K562 (cell line): ENCODE results near the gene PGP. TPM values are rescaled to one million over a fixed set of nuclear protein-coding genes. Genes with fewer than 3 reads are reported as not detected.

Experiments
- ATAC-seq: fragments of 200-7000 bp; cut with Tn5 transposase; 3 replicates; pipeline ENCODE4 v1.9.1; 2020; ENCODE audit warnings: moderate library complexity
- BruUV-seq: library from RNA; stranded (reverse); fragments of 400-500 nt; replicated peaks from 2 replicates; lab custom pipeline; 2021; lab: Mats Ljungman, UMichigan
- CTCF ChIA-PET: fragments of 300-600 bp; formaldehyde crosslinking; extraction: SDS; loops from one replicate; lab custom pipeline; 2021; ENCODE audit warnings: low intra/inter-chr PET ratio; lab: Yijun Ruan, JAX
- POLR2A ChIA-PET: fragments of 300-600, 350-650 bp; sonication (Branson Sonifier 250); formaldehyde crosslinking; extraction: SDS; loops from one replicate; lab custom pipeline; 2021; ENCODE audit warnings: antibody characterized with exemption, inconsistent platforms; lab: Yijun Ruan, JAX
- DNase-seq, 4 experiments: peaks; one replicate each; pipeline versions ENCODE4 v3.0.0 to v3.0.0-alpha.2; 2011 to 2018; ENCODE audit warnings: low spot score in 3 of 4, mixed read lengths in 3 of 4; ENCODE audit errors: extremely low read depth in 1 of 4
- FAIRE-seq: peaks from 2 replicates; lab custom pipeline; 2011; peaks lifted over from hg19 to GRCh38; lab: Jason Lieb, UNC
- H2AFZ ChIP-seq: 2 replicates; pipeline ENCODE4 v1.6.0; 2011; ENCODE audit warnings: low read depth, low read length, control low read depth, inconsistent platforms
- H3K27ac ChIP-seq: fragments of 200-600 bp; 3 replicates; pipeline ENCODE4 v1.8.0; 2011; ENCODE audit warnings: low read depth, mild to moderate bottlenecking, control low read depth, inconsistent platforms, low read length, moderate library complexity, mixed read lengths; ENCODE audit errors: extremely low read depth
- H3K27me3 ChIP-seq, 2 experiments: fragments of 300-600 bp in 1 of 2; 2 replicates in 1 of 2; 3 replicates in 1 of 2; pipeline versions ENCODE4 v1.6.0 to v1.8.0; 2011; ENCODE audit warnings: inconsistent platforms in 2 of 2, low read length in 2 of 2, mild to moderate bottlenecking in 1 of 2, mixed read lengths in 1 of 2, moderate library complexity in 1 of 2; ENCODE audit not compliant: control insufficient read depth in 2 of 2, insufficient read depth in 2 of 2
- H3K36me3 ChIP-seq: fragments of 300-600 bp; 3 replicates; pipeline ENCODE4 v1.8.0; 2011; ENCODE audit warnings: mild to moderate bottlenecking, low read length, inconsistent platforms; ENCODE audit not compliant: control insufficient read depth, insufficient read depth
- H3K4me1 ChIP-seq, 2 experiments: fragments of 200-600 bp in 1 of 2; replicated peaks in 1 of 2; 2 replicates in 1 of 2; 3 replicates in 1 of 2; pipeline versions ENCODE4 v1.5.1 to v1.8.0; 2011; ENCODE audit warnings: inconsistent platforms in 2 of 2, low read length in 2 of 2, mild to moderate bottlenecking in 1 of 2, mixed read lengths in 1 of 2, moderate library complexity in 1 of 2; ENCODE audit not compliant: control insufficient read depth in 2 of 2, insufficient read depth in 2 of 2
- H3K4me2 ChIP-seq: 2 replicates; pipeline ENCODE4 v1.6.1; 2011; ENCODE audit warnings: low read length, control low read depth, inconsistent platforms, mixed read lengths; ENCODE audit not compliant: insufficient read depth
- H3K4me3 ChIP-seq: fragments of 200-600 bp; sonication (generic), shearing (Covaris generic); 2 replicates; pipeline ENCODE4 v1.5.1; 2016; ENCODE audit warnings: control low read depth, inconsistent platforms
- H3K79me2 ChIP-seq: fragments of 200-600 bp; 3 replicates; pipeline ENCODE4 v1.8.0; 2011; ENCODE audit warnings: low read length, inconsistent platforms; ENCODE audit not compliant: control insufficient read depth, insufficient read depth
- H3K9ac ChIP-seq, 2 experiments: 2 replicates each; pipeline versions ENCODE4 v1.6.0 to v1.6.1; 2011; ENCODE audit warnings: low read depth in 2 of 2, low read length in 2 of 2, control low read depth in 1 of 2, inconsistent platforms in 1 of 2, mild to moderate bottlenecking in 1 of 2, mixed read lengths in 1 of 2; ENCODE audit not compliant: insufficient read depth in 1 of 2
- H3K9me1 ChIP-seq: one replicate; pipeline ENCODE4 v1.6.0; 2011; ENCODE audit warnings: inconsistent platforms, mild to moderate bottlenecking, low read length, moderate library complexity; ENCODE audit not compliant: control insufficient read depth, insufficient read depth
- H3K9me3 ChIP-seq: replicated peaks from 2 replicates; pipeline ENCODE4 v1.5.1; 2011; ENCODE audit warnings: low read depth, low read length, inconsistent platforms; ENCODE audit not compliant: control insufficient read depth, insufficient read depth
- H4K20me1 ChIP-seq: replicated peaks from 2 replicates; pipeline ENCODE4 v1.6.1; 2011; ENCODE audit warnings: low read length, inconsistent platforms, mixed read lengths; ENCODE audit not compliant: control insufficient read depth, insufficient read depth
- ADNP ChIP-seq: fragments of 200-800 bp; sonication (Bioruptor generic); IDR thresholded peaks from 2 replicates; pipeline ENCODE4 v1.6.1; 2016; ENCODE audit warnings: missing genetic modification characterization, missing compliant biosample characterization
- ATF3 ChIP-seq, 2 experiments: fragments of 450-650 bp in 1 of 2; sonication (generic) in 1 of 2; formaldehyde crosslinking in 1 of 2; IDR thresholded peaks in 1 of 2; conservative IDR thresholded peaks in 1 of 2; 2 replicates each; pipeline versions ENCODE4 v1.6.1 to v1.8.1; 2016 to 2023; ENCODE audit warnings: mild to moderate bottlenecking in 2 of 2, moderate library complexity in 2 of 2, inconsistent platforms in 1 of 2, missing genetic modification reagents in 1 of 2
- BCOR ChIP-seq: fragments of 450-650 bp; IDR thresholded peaks from 2 replicates; pipeline ENCODE4 v1.6.1; 2016
- CBX1 ChIP-seq: sonication (generic); IDR thresholded peaks from 2 replicates; pipeline ENCODE4 v1.6.1; 2016; ENCODE audit warnings: antibody characterized with exemption, low read depth, mild to moderate bottlenecking
- CEBPZ ChIP-seq: fragments of 150-350 bp; IDR thresholded peaks from 2 replicates; pipeline ENCODE4 v1.6.1; 2014; ENCODE audit warnings: low read depth, mild to moderate bottlenecking, low read length, borderline replicate concordance
- HDAC2 ChIP-seq: fragments of 450-650 bp; IDR thresholded peaks from 2 replicates; pipeline ENCODE4 v1.6.1; 2016; ENCODE audit warnings: mild to moderate bottlenecking
- KDM1A ChIP-seq, 2 experiments: fragments of 450-650 bp; IDR thresholded peaks; 2 replicates each; pipeline ENCODE4 v1.6.1; 2016; ENCODE audit warnings: mild to moderate bottlenecking in 2 of 2
- PTBP1 ChIP-seq: fragments of 200-400 bp; formaldehyde crosslinking; IDR thresholded peaks from 2 replicates; pipeline ENCODE4 v1.6.1; 2017; ENCODE audit warnings: low read depth, low read length
- RBM25 ChIP-seq: fragments of 200-400 bp; formaldehyde crosslinking; IDR thresholded peaks from 2 replicates; pipeline ENCODE4 v1.6.1; 2018; ENCODE audit warnings: low read length, low read depth, moderate library complexity; ENCODE audit not compliant: severe bottlenecking
- RCOR1 ChIP-seq, 2 experiments: IDR thresholded peaks; 2 replicates each; pipeline ENCODE4 v1.6.1; 2012; ENCODE audit warnings: low read depth in 2 of 2, low read length in 2 of 2, borderline replicate concordance in 1 of 2, improper control_type of control experiment in 1 of 2
- SIRT6 ChIP-seq: IDR thresholded peaks from one replicate; pipeline ENCODE4 v1.6.1; 2012; ENCODE audit warnings: low read depth, mild to moderate bottlenecking, control low read depth, inconsistent platforms, low read length, moderate library complexity
- ZNF121 ChIP-seq: sonication (generic); formaldehyde crosslinking; conservative IDR thresholded peaks from 2 replicates; pipeline ENCODE4 v1.8.0; 2022; ENCODE audit warnings: missing genetic modification reagents
- WGBS: fragments of 100-300 bp; shearing (Covaris generic); methylation state at CpG from one replicate; pipeline ENCODE4 v1.1.6; 2016; ENCODE audit warnings: low coverage, mixed read lengths; ENCODE audit not compliant: insufficient coverage; ENCODE audit errors: missing lambda C conversion rate; 5-methylcytosine and 5-hydroxymethylcytosine counted together
- in situ Hi-C: fragments of 300-500 bp; cut with MboI; formaldehyde crosslinking; loops from 4 replicates; pipeline ENCODE4 v1.15.0; 2018; ENCODE audit warnings: inconsistent platforms, mixed read lengths
- intact Hi-C: fragments of 100-400 bp; cut with micrococcal nuclease; formaldehyde crosslinking; loops from 2 replicates; pipeline ENCODE4 v1.14.2; 2022
- polyA plus RNA-seq, 8 experiments: library from polyadenylated mRNA; depleted of rRNA in 4 of 8; stranded (reverse) in 5 of 8; unstranded in 3 of 8; fragments of >200 nt; fragmentation: Nextera tagmentation in 2 of 8; fragmentation: Illumina TruSeq in 1 of 8; extraction: Ambion mirVana in 2 of 8; extraction: Trizol in 1 of 8; gene quantifications; 2 replicates each; pipeline versions ENCODE4 v1.2.1 to v1.2.3, GENCODE V29; 2011 to 2014; ENCODE audit warnings: inconsistent platforms in 1 of 8, missing spikeins in 1 of 8
- total RNA-seq, 7 experiments: library from RNA; depleted of rRNA in 6 of 7; stranded (reverse); fragments of >200 nt in 6 of 7; fragmentation: Illumina TruSeq in 2 of 7; extraction: Trizol in 2 of 7; gene quantifications; 2 replicates each; pipeline versions ENCODE4 v1.2.1 to v1.2.3, GENCODE V29; 2011 to 2021; ENCODE audit warnings: low replicate concordance in 1 of 7

PGP gene
- total and polyA plus RNA-seq, 9 of the 15 experiments (the other 6 are each of a cell fraction or from before 2014, with no cell fraction given) = 1.1 to 57.6 (median 19.6) TPM

- no peak overlapping the region for H3K4me3 ChIP-seq
- peaks cover 0 to 5% of the 10 kb centered on the region in 2 experiments; a peak in 2 of 5 replicates for H3K27me3 ChIP-seq
- ChIA-PET CTCF (no interaction called here), POLR2A (no interaction called here)
- ATAC-seq (no peak), FAIRE-seq (no peak), DNase-seq (no peak)
- H2AFZ ChIP-seq = no peak overlapping the region
- H3K4me1 ChIP-seq = peaks cover 3 to 51% of the 10 kb centered on the region in 2 experiments; a peak in 4 of 5 replicates
- WGBS = 62% methylated on average over 6 of the region's 6 CpGs
- 0 out of 2 replicates have a peak, but pooled peaks have one; percentile 31 for TF ChIP-seq PTBP1
- TF ChIP-seq ADNP (tag) = peak; percentile 47; the same call in 1 of the 2 replicates
- peak; percentile 50; the same call in 1 of the 2 replicates for TF ChIP-seq ZNF121 (CRISPR knock-in tag)
- no peak for TF ChIP-seq CEBPZ
- TF ChIP-seq BCOR = peak; percentile 82
- peak; percentile 59; the same call in 1 of the 2 replicates for TF ChIP-seq CBX1
- TF ChIP-seq SIRT6 = no peak
- TF ChIP-seq RCOR1 (IDR thresholded peaks at IDR 0.05; ENCODE audit: borderline replicate concordance in 1 of 2, low read depth in 2 of 2, low read length in 2 of 2) = peak in 1 of 2 experiments; percentile 67; a peak in 3 of 4 replicates
- no peak for TF ChIP-seq ATF3 (IDR thresholded peaks at IDR 0.05)
- no peak for TF ChIP-seq ATF3 (CRISPR knock-in tag; conservative IDR thresholded peaks at IDR 0.05)
- TF ChIP-seq RBM25 = peak; percentile 89
- peak; percentile 62; the same call in 1 of the 2 replicates for TF ChIP-seq HDAC2
- TF ChIP-seq KDM1A (IDR thresholded peaks at IDR 0.05) = peak; percentile 63 to 85
- H3K79me2 ChIP-seq = no peaks in the 10 kb centered on the region
- in situ Hi-C loops = no loop called here
- BruUV-seq = no TSS peak
- H3K4me2 ChIP-seq = no peak overlapping the region
- no peaks in the 10 kb centered on the region for H3K9me3 ChIP-seq
- H4K20me1 ChIP-seq = 0 out of 2 replicates have a peak, but pooled peaks cover 3% of the 10 kb centered on the region
- intact Hi-C loops = loop anchor here (5.0 kb wide), 2 partner anchors 55 to 300 kb away; partner anchors contain the start of gene ECI1
- H3K9me1 ChIP-seq = no peaks in the 10 kb centered on the region
- peak overlapping the region in 1 of 2 experiments; percentile 74; a peak in 1 of 4 replicates for H3K9ac ChIP-seq
- no peaks in the 10 kb centered on the region for H3K36me3 ChIP-seq
- H3K27ac ChIP-seq = no peak overlapping the region
Observed at GRCh38 chr16:2197765-2198164, 16.9 kb downstream of the PGP start.
